H9 (cell line): ENCODE results near the gene SPECC1L. TPM values are rescaled to one million over a fixed set of nuclear protein-coding genes. Genes with fewer than 3 reads are reported as not detected.
"Not testable (repeated sequence)": the region's sequence is repeated elsewhere in the genome, so short reads cannot be mapped to it uniquely, and the experiment has no call there.

Experiments
- DNase-seq: peaks from one replicate; pipeline ENCODE4 v3.0.0-alpha.2; 2017
- H2AFZ ChIP-seq: one replicate; pipeline ENCODE4 v1.6.1; 2013; ENCODE audit warnings: mild to moderate bottlenecking, low read length, control low read depth, moderate library complexity
- H2AK5ac ChIP-seq: 2 replicates; pipeline ENCODE4 v1.6.1; 2013; ENCODE audit warnings: low read length, control low read depth, mixed read lengths; ENCODE audit not compliant: insufficient read length
- H2BK120ac ChIP-seq: one replicate; pipeline ENCODE4 v1.6.1; 2013; ENCODE audit warnings: low read depth, mild to moderate bottlenecking, low read length, control low read depth, inconsistent platforms; ENCODE audit not compliant: poor library complexity, severe bottlenecking
- H2BK12ac ChIP-seq: 2 replicates; pipeline ENCODE4 v1.6.1; 2013; ENCODE audit warnings: low read length, control low read depth, mixed read lengths, low read depth; ENCODE audit not compliant: insufficient read length
- H2BK15ac ChIP-seq: 2 replicates; pipeline ENCODE4 v1.6.1; 2013; ENCODE audit warnings: low read depth, low read length, control low read depth
- H2BK20ac ChIP-seq: one replicate; pipeline ENCODE4 v1.6.1; 2013; ENCODE audit warnings: low read depth, mild to moderate bottlenecking, low read length, control low read depth, inconsistent platforms; ENCODE audit not compliant: poor library complexity, severe bottlenecking
- H2BK5ac ChIP-seq: 2 replicates; pipeline ENCODE4 v1.6.1; 2013; ENCODE audit warnings: low read length, control low read depth, mixed read lengths; ENCODE audit not compliant: insufficient read length
- H3K14ac ChIP-seq: 2 replicates; pipeline ENCODE4 v1.6.1; 2013; ENCODE audit warnings: low read length, control low read depth; ENCODE audit not compliant: insufficient read depth
- H3K18ac ChIP-seq: 2 replicates; pipeline ENCODE4 v1.6.1; 2013; ENCODE audit warnings: low read depth, mild to moderate bottlenecking, mixed read lengths, low read length, control low read depth; ENCODE audit not compliant: insufficient read length
- H3K23ac ChIP-seq: 2 replicates; pipeline ENCODE4 v1.6.1; 2013; ENCODE audit warnings: low read length, control low read depth, mixed read lengths, low read depth; ENCODE audit not compliant: insufficient read length
- H3K23me2 ChIP-seq: 2 replicates; pipeline ENCODE4 v1.6.1; 2013; ENCODE audit warnings: low read depth, mild to moderate bottlenecking, mixed read lengths, low read length, control low read depth; ENCODE audit not compliant: insufficient read length, poor library complexity, severe bottlenecking
- H3K27ac ChIP-seq: 2 replicates; pipeline ENCODE4 v1.5.1; 2013; ENCODE audit warnings: low read length, control low read depth, mixed read lengths, low read depth; ENCODE audit not compliant: insufficient read length
- H3K27me3 ChIP-seq: 2 replicates; pipeline ENCODE4 v1.6.1; 2013; ENCODE audit warnings: low read length, control low read depth, inconsistent platforms; ENCODE audit not compliant: insufficient read depth
- H3K4ac ChIP-seq: 2 replicates; pipeline ENCODE4 v1.6.1; 2013; ENCODE audit warnings: low read depth, mild to moderate bottlenecking, control low read depth, inconsistent platforms, low read length, moderate library complexity
- H3K4me1 ChIP-seq: 2 replicates; pipeline ENCODE4 v1.6.1; 2013; ENCODE audit warnings: low read length, control low read depth, inconsistent platforms; ENCODE audit not compliant: insufficient read depth
- H3K4me2 ChIP-seq: 2 replicates; pipeline ENCODE4 v1.6.1; 2013; ENCODE audit warnings: low read length, control low read depth, mixed read lengths; ENCODE audit not compliant: insufficient read length, insufficient read depth
- H3K56ac ChIP-seq: 2 replicates; pipeline ENCODE4 v1.6.1; 2013; ENCODE audit warnings: low read depth, mild to moderate bottlenecking, mixed read lengths, low read length, control low read depth; ENCODE audit not compliant: insufficient read length
- H3K79me1 ChIP-seq: 2 replicates; pipeline ENCODE4 v1.6.1; 2013; ENCODE audit warnings: low read depth, mild to moderate bottlenecking, moderate library complexity, low read length, control low read depth, inconsistent platforms; ENCODE audit not compliant: insufficient read depth, poor library complexity, severe bottlenecking
- H3K79me2 ChIP-seq: 2 replicates; pipeline ENCODE4 v1.6.1; 2013; ENCODE audit warnings: low read length, control low read depth, inconsistent platforms; ENCODE audit not compliant: insufficient read depth
- H3K9ac ChIP-seq: 2 replicates; pipeline ENCODE4 v1.6.1; 2013; ENCODE audit warnings: low read length, control low read depth, mixed read lengths; ENCODE audit not compliant: insufficient read length; ENCODE audit errors: extremely low read depth
- H3K9me3 ChIP-seq: one replicate; pipeline ENCODE4 v1.6.1; 2013; ENCODE audit warnings: low read depth, low read length, inconsistent platforms; ENCODE audit not compliant: control insufficient read depth
- H3T11ph ChIP-seq: one replicate; pipeline ENCODE4 v1.6.1; 2013; ENCODE audit warnings: mild to moderate bottlenecking, low read length, control low read depth, inconsistent platforms
- H4K20me1 ChIP-seq: one replicate; pipeline ENCODE4 v1.6.1; 2013; ENCODE audit not compliant: control insufficient read depth, insufficient read length, insufficient read depth
- H4K5ac ChIP-seq: 2 replicates; pipeline ENCODE4 v1.6.1; 2013; ENCODE audit warnings: low read depth, mild to moderate bottlenecking, mixed read lengths, low read length, control low read depth; ENCODE audit not compliant: insufficient read length
- H4K8ac ChIP-seq: replicated peaks from 2 replicates; pipeline ENCODE4 v1.6.1; 2013; ENCODE audit warnings: low read length, control low read depth, mixed read lengths, low read depth; ENCODE audit not compliant: insufficient read length
- H4K91ac ChIP-seq: 2 replicates; pipeline ENCODE4 v1.6.1; 2013; ENCODE audit warnings: low read depth, mild to moderate bottlenecking, moderate library complexity, mixed read lengths, low read length, control low read depth; ENCODE audit not compliant: insufficient read length
- H3K27ac Mint-ChIP-seq, 3 experiments: 2 replicates in 2 of 3; 3 replicates in 1 of 3; pipeline ENCODE4 v1.8.0; 2020 to 2021; ENCODE audit warnings: mixed read lengths in 3 of 3, mild to moderate bottlenecking in 1 of 3, moderate library complexity in 1 of 3
- H3K27me3 Mint-ChIP-seq: 2 replicates; pipeline ENCODE4 v1.8.0; 2021; ENCODE audit warnings: low read depth, mild to moderate bottlenecking, moderate library complexity, mixed read lengths
- H3K36me3 Mint-ChIP-seq, 3 experiments: 2 replicates in 2 of 3; 3 replicates in 1 of 3; pipeline ENCODE4 v1.8.0; 2020 to 2021; ENCODE audit warnings: low read depth in 3 of 3, mixed read lengths in 3 of 3; ENCODE audit not compliant: insufficient read depth in 1 of 3
- H3K4me1 Mint-ChIP-seq, 2 experiments: 2 replicates each; pipeline ENCODE4 v1.8.0; 2020; ENCODE audit warnings: mixed read lengths in 2 of 2
- H3K4me3 Mint-ChIP-seq, 2 experiments: 2 replicates in 1 of 2; 3 replicates in 1 of 2; pipeline ENCODE4 v1.8.0; 2020 to 2021; ENCODE audit warnings: mild to moderate bottlenecking in 2 of 2, mixed read lengths in 2 of 2, moderate library complexity in 1 of 2
- H3K9me3 Mint-ChIP-seq, 2 experiments: 2 replicates in 1 of 2; 3 replicates in 1 of 2; pipeline ENCODE4 v1.8.0; 2020; ENCODE audit warnings: mild to moderate bottlenecking in 2 of 2, mixed read lengths in 2 of 2, moderate library complexity in 1 of 2
- WGBS: extraction: QIAGEN DNeasy Blood & Tissue Kit; methylation state at CpG from one replicate; pipeline ENCODE4 v1.1.7; 2013; ENCODE audit warnings: missing lambda C conversion rate, low lambda C conversion rate, mixed read lengths; ENCODE audit not compliant: insufficient read length; ENCODE audit errors: extremely low coverage; 5-methylcytosine and 5-hydroxymethylcytosine counted together
- total RNA-seq: library from RNA; stranded (reverse); gene quantifications from 2 replicates; pipeline ENCODE4 v1.2.1, GENCODE V29; 2021

Gene SPECC1L
- total RNA-seq, 1 experiment from 2014 or later = 57.1 TPM

DNA sequence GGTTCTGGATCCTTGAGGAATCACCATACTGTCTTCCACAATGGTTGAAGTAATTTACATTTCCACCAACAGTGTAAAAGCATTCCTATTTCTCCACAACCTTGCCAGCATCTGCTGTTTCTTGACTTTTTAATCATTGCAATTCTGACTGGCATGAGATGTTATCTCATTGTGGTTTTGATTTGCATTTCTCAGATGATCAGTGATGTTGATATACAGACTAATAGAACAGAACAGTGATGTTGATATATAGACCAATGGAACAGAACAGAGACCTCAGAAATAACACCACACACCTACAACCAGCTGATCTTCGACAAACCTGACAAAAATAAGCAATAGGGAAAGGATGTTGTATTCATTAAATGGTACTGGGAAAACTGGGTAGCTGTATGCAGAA is 29.9 kb downstream of the SPECC1L start:
- H2BK5ac ChIP-seq, H3K4me1 Mint-ChIP-seq, H3K4me2 ChIP-seq, H3K4me3 Mint-ChIP-seq, H4K91ac ChIP-seq, H3K9ac ChIP-seq, H3K9me3 Mint-ChIP-seq, H3K4ac ChIP-seq, H3K56ac ChIP-seq, H3K27me3 Mint-ChIP-seq, H2BK15ac ChIP-seq, H4K5ac ChIP-seq, H3T11ph ChIP-seq, H3K79me2 ChIP-seq, H3K27ac ChIP-seq, H4K20me1 ChIP-seq, H2BK20ac ChIP-seq, H3K4me1 ChIP-seq, H3K27me3 ChIP-seq, H3K79me1 ChIP-seq, H3K23me2 ChIP-seq, H3K9me3 ChIP-seq, H3K18ac ChIP-seq, DNase-seq, H3K14ac ChIP-seq, H2AFZ ChIP-seq, H2AK5ac ChIP-seq, H3K23ac ChIP-seq, H4K8ac ChIP-seq, H2BK120ac ChIP-seq, H2BK12ac ChIP-seq: not testable (repeated sequence)
- H3K27ac Mint-ChIP-seq = peak overlapping the region in 1 of 3 experiments; percentile 84; a peak in 2 of 7 replicates
- H3K36me3 Mint-ChIP-seq = peaks cover 27 to 32% (median 31%) of the 10 kb centered on the region in 3 experiments
- no CpG with 5 or more reads among the region's 1 CpG for WGBS
